Heart left ventricle (tissue), 13 donors: ENCODE results near the gene CHMP4B.

Experiments used
- CTCF ChIP-seq, 12 donors: fragments of 200-600 bp; sonication (generic) in 4 of 12; IDR thresholded peaks; one replicate each; pipeline versions ENCODE4 v1.5.0 to v1.8.0; 2018 to 2022; ENCODE audit warnings: antibody characterized with exemption in 12 of 12, mild to moderate bottlenecking in 5 of 12
- POLR2A ChIP-seq, 2 donors: fragments of 450-650 bp; IDR thresholded peaks; one replicate each; pipeline ENCODE4 v1.6.1; 2017; ENCODE audit warnings: antibody characterized with exemption in 2 of 2, mild to moderate bottlenecking in 2 of 2, moderate library complexity in 2 of 2
- donor health status: ischemic (EF 13 %, LVEDD 7.1; RV severe dilation, severe dysfunction).
- donor health status: DM: no; HTN: yes; CAD: no.
- donor health status: DM: no; HTN: no; CAD: no.
- donor health status: ischemic (EF 25% LVEDD 6.9; RV normal size, moderate dysfunction).
- donor health status: ischemic (EF 25% LVEDD 5.7; RV mildly dilated, moderate dysfunction).
- donor health status: ischemic (EF 35%, LVEDD 5.7; RV mildly dilated, moderate dysfunction).
- donor health status: nonischemic (EF 11% LVEDD 7.7; RV severe dilation, severe dysfunction).
- donor health status: DM: yes; HTN: yes; CAD: no.
- donor health status: PGD.
- donor health status: ischemic (EF 29% LVEDD 5.4; RV normal size, mild dysfunction).
- donor health status: nonischemic (EF 23%, LVEDD 6.1; RV moderate dilation, normal function).

- TF ChIP-seq CTCF (IDR thresholded peaks at IDR 0.05) (no peak), POLR2A (IDR thresholded peaks at IDR 0.05) (no peak)
These were observed 40.8 kb downstream of the CHMP4B start for GRCh38 chr20:33851842-33852466.
